Stimulated activated CD8-positive, alpha-beta memory T cell treated with anti-CD3 and anti-CD28 coated beads, Interleukin-7, amount 100 ng/mL, for 1 hour (primary cell): ENCODE results near the gene MMRN2.
"Not testable (repeated sequence)": the region's sequence is repeated elsewhere in the genome, so short reads cannot be mapped to it uniquely, and the experiment has no call there.

Experiments used
- DNase-seq, 2 donors: peaks; one replicate each; pipeline ENCODE4 v3.0.0-alpha.2; 2020; ENCODE audit warnings: low read depth in 2 of 2

The MMRN2 gene, protein sequence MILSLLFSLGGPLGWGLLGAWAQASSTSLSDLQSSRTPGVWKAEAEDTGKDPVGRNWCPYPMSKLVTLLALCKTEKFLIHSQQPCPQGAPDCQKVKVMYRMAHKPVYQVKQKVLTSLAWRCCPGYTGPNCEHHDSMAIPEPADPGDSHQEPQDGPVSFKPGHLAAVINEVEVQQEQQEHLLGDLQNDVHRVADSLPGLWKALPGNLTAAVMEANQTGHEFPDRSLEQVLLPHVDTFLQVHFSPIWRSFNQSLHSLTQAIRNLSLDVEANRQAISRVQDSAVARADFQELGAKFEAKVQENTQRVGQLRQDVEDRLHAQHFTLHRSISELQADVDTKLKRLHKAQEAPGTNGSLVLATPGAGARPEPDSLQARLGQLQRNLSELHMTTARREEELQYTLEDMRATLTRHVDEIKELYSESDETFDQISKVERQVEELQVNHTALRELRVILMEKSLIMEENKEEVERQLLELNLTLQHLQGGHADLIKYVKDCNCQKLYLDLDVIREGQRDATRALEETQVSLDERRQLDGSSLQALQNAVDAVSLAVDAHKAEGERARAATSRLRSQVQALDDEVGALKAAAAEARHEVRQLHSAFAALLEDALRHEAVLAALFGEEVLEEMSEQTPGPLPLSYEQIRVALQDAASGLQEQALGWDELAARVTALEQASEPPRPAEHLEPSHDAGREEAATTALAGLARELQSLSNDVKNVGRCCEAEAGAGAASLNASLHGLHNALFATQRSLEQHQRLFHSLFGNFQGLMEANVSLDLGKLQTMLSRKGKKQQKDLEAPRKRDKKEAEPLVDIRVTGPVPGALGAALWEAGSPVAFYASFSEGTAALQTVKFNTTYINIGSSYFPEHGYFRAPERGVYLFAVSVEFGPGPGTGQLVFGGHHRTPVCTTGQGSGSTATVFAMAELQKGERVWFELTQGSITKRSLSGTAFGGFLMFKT

DNA sequence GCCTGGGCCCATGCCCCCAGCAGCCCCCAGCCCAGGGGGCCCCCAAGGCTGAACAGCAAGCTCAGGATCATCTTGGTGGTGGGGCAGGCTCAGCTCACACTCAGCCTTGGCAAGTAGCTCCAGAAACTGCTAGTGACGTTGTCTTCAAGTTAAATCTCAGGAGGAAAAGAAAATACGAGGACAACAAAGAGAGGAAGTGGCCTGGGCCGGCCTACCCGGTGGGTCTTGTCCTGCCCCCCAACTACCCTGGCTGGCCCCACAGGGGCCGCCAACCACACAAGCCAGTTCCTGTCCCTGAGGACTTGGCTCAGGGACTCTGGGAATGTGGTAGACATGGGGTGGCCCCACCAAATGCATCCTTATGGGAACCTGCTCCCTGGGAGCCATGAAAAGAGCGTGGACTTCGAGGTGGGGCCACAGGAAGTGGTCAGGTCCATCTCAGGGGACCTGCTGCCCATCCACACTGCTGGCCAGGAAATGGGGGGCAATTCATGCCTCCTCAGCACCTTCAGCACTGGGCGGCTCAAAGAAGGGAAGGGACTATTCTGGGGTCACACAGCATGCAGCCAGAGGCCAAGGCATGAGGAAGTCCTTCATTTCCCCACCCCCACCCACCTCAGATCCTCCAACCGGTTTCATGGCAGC, at the start of gene MMRN2:
MMRN2 (minus strand) TSS at position 145 of the 645 bp plus-strand sequence; CDS start at position 71, 74 bp downstream.
- no peak for DNase-seq

DNA sequence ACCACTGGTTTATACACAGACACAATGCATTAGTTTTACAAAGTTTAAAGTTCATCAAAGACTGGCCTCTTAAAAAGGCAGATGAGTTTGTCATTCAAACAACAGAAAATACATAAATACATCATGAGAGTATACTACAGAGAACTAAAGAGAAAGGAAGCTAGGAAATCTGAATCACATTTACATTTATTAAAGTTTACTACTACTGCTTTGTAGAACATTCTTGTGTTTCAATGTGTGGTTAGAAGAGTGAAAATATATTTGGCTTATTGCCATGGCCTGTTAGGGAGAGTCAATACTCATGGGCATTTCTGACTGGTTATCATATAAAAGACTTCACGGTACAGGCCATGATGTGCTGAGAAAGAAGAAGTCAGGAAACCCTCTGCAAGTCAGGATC, 49.7 kb upstream of the MMRN2 start:
- DNase-seq = not testable (repeated sequence)

DNA sequence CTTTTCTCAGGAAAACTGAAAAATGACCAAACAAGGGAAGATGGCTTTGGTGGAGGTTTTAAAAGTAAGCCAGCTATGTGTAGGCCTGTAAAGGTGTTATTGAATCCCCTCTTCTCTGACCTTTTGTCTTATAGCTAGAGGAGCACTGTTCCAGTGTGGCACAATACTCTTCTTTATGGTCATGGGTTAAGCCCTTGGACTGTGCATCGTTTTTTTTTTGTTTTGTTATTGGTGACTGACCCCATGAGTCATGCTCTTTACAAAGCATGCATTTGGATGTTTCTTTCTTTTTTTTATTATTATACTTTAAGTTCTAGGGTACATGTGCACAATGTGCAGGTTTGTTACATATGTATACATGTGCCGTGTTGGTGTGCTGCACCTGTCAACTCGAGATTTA, 43.1 kb upstream of the MMRN2 start:
- no peak for DNase-seq

DNA sequence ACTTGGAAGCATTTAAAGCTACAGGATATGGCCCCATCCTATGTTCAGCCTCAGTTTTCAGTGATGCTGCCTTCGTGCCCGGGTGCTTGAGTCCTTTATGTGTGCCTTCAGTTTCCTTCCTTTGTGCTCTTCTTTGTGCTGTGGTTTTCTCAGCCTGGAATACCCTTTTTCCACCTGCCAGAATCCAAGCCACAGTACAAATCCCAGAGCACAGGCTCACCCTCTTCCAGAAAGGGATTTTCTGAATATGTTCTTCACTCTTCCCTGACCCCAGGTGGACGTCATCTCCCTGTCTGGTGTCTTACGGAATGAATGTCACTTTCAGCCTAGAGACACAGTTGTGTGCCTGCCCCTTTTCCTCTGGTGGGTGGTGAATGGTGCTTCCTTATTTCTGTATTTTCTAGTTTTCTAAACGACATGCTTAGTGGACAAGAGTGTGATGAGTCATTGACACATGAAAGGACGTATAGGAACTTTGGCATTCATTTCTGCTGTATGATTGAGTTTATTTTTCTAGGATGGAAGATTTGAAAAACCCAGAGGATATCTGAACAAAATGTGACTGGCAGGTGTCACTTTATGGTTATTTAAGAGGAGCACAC, 42.5 kb upstream of the MMRN2 start:
- not testable (repeated sequence) for DNase-seq

DNA sequence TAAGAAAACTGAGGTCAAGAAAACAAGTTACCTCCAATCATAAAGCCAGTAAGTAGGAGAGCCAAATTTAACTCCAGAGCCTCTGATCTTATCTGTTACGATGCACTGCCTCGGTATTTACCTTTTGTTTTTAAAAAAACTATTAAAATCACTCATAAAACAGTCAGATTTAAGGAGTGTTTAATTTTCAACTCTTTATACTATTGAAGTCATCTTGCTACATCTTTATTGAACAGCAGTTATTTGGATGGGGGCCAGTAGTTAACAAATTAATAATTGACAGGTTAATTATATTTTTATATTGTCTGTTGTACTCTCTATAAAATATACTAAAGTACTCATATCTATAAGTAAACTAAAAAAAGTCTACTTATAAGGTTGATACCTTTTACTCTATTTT, 35.5 kb upstream of the MMRN2 start:
- no peak for DNase-seq

DNA sequence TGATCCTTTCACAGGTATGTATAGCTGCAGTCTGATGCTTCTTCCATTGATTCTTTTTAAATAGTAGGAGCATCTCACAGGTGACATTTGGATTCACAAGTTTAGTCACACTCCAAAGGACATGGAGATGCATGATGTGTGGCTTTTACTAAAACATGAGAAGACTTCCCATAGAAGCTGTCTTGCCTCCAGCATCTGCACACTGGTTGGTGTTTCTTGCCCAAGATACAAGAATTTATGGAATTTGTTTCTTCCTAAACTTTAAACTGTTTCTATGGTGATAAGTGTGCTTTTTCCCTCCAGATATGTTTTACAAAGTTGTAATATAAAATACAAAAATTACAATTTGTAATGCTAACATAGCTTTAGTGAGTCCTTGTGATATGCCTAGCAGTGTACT, 35.0 kb upstream of the MMRN2 start:
- no peak for DNase-seq

DNA sequence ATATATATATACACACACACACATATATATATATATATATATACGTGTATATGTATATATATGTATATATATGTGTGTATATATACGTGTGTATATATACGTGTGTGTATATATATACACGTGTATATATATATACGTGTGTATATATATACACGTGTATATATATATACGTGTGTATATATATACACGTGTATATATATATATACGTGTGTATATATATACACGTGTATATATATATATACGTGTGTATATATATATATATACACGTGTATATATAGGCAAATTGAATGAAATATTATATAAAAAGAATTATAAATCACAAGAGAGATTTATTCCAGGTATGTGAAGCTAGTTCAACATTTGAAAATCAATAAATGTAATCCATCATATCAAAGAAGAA, 33.9 kb upstream of the MMRN2 start:
- not testable (repeated sequence) for DNase-seq

DNA sequence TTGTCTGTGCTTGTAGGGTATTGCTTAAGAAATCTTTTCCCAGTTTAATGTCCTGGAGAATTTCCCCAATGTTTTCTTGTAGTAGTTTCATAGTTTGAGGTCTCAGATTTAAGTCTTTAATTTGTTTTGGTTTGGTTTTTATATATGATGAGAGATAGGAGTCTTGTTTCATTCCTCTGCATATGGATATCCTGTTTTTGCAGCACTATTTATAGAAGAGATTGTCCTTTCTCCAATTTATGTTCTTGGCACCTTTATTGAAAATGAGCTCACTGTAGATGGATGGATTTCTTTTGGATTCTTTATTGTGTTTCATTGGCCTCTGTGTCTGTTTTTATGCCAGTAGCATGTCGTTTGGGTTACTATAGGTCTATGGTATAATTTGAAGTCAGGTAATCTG, 31.1 kb upstream of the MMRN2 start:
- DNase-seq = no peak

DNA sequence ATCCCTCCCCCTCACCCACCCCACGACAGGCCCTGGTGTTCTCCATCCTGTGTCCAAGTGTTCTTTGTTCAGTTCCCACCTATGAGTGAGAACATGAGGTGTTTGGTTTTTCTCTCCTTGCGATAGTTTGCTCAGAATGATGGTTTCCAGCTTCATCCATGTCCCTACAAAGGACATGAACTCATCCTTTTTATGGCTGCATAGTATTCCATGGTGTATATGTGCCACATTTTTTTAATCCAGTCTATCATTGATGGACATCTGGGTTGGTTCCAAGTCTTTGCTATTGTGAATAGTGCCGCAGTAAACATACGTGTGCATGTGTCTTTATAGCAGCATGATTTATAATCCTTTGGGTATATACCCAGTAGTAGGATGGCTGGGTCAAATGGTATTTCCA, 27.1 kb upstream of the MMRN2 start:
- not testable (repeated sequence) for DNase-seq

DNA sequence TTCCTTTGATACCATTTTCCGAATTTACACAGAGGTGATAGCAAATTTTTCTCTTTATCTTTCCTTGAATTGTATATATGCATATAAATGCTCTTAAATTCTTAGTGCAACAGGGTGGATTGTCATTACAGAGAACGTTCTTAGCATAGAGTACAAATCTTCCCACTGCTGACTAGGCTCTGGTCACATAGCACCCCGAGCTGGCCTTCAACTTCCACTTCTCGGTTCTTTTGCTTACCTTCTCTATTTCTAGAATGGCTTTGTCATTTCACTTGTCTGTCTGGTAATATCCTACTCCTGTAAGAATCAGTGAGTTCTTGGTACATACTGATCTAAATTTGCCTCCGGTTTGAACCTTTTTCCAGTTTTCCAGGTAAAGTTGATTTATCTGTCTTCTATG, 24.3 kb upstream of the MMRN2 start:
- DNase-seq = no peak

DNA sequence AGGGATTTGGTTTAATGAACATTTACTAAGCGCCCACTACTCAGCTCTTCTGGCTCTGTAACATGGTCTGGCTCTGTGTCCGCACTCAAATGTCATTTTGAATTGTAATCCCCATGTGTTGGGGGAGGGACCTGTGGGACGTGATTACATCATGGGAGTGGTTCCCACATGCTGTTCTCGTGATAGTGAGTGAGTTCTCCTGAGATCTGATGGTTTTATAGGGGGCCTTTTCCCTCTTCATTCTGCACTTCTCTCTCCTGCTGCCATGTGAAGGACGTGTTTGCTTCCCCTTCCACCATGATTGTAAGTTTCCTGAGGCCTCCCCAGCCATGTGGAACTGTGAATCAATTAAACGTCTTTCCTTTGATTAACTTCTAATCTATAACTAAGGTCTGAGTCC, 23.6 kb upstream of the MMRN2 start:
- not testable (repeated sequence) for DNase-seq

DNA sequence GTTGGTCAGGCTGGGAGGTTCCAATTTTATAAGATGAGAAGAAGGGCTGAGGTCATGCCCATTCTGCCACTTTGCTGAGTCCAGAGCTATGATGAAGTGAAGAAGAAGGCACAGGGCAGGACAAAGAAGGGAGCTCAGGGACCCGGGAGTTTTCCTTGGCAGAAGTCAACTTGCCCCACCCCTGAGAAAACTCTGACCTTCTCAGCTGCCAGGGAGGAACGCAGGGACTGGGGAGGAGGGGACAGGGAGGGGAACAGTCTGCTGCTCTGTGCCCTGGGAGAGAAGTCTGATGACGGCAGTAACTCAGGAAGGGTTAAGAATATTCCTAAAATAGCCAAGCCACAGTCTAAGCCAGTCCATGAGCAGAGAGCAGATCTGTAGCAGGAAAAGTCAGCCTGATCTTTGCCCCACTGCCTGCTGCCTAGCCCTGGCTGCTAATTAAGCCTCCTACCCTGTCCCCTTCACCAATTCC, 22.6 kb upstream of the MMRN2 start:
- no peak for DNase-seq

DNA sequence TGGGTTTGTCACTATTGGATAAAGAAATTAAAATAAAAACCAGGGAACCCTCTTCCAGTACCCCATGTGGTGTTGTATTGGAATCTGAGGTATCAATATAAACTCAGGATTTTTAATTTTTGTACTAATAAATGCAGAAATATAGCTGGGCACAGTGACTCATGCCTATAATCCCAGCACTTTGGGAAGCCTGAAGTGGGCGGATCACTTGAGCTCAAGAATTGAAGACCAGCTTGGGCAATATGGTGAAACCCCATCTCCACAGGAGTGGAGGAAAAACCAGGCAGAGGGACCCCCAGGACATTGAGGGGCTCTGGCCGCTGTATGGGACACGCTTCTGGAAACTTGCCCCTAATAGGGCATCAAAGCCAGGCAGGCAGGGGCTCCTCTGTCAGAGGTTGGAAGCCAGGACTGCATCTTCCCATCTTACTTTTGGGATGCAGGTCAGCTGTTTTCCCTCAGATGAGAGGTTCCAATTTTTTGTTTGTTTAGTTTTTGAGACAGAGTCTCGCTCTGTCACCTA, 21.9 kb upstream of the MMRN2 start:
- no peak for DNase-seq

DNA sequence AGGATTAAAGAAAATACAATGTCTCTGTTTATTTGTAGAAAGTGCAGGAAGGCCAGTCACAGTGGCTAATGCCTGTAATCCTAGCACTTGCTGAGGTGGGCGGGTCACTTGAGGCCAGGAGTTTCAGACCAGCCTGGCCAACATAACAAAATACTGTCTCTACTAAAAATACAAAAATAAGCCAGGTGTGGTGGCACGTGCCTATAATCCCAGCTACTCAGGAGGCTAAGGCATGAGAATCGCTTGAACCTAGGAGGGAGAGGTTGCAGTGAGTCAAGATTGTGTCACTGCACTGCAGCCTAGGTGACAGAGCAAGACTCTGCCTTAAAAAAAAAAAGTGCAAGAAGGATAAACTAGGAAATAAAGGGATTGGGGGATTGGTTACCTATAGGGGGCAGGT, 21.0 kb upstream of the MMRN2 start:
- DNase-seq = not testable (repeated sequence)

DNA sequence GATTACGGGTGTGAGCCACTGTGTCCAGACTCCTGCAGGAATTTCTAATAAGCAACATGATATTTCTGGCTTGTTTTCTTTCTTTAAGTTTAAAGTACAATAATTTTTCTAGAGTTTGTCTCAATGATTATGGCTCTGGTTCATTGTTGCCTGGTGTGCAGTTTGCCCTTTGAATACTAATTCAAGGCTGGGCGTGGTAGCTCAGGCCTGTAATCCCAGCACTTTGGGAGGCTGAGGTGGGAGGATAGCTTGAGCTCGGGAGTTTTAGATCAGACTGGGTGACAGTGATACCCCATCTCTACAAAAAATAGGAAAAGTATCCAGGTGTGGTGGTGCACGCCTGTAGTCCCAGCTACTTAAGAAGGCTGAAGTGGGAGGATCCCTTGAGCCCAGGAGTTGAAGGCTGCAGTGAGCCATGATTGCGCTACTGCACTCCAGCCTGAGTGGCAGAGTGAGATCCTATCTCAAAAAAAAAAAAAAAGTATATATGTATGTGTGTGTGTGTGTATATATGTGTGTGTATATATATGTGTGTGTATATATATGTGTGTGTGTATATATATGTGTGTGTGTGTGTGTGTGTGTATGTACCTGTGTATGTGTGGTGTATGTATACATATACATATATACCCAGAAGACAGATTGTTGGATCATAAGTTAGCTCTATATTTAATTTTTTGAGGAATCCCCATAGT, 19.1 kb upstream of the MMRN2 start:
- DNase-seq = no peak

DNA sequence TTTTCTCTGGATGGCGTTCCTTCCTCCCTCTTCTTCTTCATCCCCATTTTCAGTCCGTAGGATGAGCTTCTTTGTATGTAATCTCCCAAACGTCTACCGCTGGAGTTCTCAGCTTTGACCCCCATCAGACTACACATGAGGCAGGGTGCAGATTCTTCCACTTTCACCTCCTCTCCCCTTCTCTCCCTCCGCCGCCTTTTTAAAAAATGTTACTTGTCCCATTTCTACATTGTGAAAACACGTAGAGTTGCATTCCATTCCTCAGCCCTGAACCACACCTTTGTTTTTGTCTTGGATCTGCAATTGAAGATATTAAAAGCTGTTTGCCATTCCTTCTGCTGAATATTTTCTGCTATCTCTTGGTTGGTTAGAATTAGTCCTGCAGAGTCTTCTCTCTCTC, 17.1 kb upstream of the MMRN2 start:
- no peak for DNase-seq

DNA sequence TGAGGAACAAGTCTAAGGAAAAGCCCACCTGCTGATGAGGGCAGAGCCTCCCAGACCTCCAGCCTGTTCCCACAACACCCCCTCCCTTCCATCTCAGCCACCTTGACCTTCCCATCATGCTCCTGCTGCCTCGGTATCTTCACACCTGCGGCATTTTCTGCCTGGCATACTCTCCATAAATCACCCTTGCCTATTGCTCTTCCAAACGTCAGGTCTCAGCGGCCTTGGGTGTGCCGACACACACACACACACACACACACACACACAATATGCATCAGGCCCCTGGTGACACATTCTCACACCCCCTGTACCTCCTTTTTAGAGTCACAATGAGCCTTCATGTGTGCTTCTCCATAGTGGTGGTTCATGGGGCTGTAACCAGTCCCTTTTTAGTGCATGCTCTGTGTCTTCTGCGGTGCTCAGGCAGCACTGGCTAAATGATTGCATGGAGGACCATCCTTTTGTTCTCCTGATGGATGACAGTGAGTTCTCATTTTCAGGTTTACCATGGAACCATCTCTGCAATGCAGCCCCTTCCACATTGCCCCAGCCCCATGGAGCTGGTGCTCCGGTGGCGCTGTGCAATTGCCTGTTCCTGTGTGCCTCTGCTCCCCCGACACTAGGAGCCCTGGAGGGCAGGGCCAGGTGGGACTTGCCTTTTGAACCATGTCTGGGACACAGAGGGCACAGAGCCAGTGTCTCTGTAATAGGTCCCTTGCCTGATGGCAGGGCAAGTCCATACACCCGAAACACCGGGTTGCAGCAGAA, 15.4 kb upstream of the MMRN2 start:
- DNase-seq = no peak

DNA sequence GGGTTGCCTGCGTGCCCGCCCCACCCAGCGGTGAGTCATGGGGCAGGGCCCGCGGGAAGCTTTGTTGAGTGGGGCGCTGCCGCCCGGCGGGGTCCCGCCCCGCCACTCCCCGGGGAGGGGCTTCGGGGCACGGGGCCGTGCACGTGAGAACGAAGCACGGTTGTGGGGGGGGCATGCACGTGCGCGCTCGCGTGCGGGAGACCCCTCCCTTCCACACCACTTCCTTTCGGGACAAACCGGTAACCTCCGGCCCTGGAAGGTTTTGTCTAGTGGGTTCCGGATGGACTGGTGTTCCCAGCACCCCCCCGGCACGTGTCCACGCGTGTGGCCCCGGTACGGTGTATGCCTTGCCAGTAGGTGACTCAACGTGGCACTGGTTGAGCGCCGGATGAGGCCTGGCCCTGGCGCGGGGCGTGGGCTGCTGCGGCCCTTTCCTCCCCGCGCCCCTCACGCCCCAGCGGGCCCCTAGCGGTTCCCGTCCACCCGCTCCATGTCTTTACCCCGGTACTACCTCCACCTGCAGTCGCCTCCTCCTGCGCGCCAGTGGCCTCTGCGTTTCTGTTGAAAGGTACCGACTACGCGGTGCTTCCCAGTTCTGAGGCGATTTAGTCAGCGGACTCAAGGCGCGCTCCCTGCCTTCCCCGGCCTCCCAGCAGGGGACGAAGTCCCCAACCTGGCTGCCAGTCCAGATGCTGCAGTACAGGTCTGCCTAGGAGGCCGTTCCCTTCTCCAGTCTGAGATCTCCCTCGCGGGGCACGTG, 14.0 kb upstream of the MMRN2 start:
- DNase-seq = peak; percentile 79 to 87

DNA sequence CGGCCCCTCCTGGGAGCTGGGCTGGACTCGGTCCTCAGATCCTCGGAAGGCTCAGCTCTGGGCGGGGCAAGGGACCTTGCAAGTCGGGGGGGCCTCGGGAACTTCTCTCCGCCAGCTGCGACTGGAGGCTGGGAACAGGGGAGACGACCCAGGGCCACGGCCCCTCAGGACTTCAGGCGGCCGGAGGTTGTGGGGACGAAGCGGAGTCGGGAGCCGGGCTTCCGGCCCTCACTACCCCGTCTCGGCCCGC, 13.5 kb upstream of the MMRN2 start:
- no peak for DNase-seq
